Measurements from ENCODE around the gene EFR3B. TPM values are rescaled to one million over a fixed set of nuclear protein-coding genes. Genes with fewer than 3 reads are reported as not detected.

The EFR3B gene
- total RNA-seq, 1 experiment from 2014 or later, result 8.9 TPM

GRCh38 chr2:25105336-25106085 lies 63.6 kb downstream of the EFR3B start:
- TF ChIP-seq SMAD4 (CRISPR knock-in tag; IDR thresholded peaks at IDR 0.05), result no peak
- TF ChIP-seq, protein P1, sequence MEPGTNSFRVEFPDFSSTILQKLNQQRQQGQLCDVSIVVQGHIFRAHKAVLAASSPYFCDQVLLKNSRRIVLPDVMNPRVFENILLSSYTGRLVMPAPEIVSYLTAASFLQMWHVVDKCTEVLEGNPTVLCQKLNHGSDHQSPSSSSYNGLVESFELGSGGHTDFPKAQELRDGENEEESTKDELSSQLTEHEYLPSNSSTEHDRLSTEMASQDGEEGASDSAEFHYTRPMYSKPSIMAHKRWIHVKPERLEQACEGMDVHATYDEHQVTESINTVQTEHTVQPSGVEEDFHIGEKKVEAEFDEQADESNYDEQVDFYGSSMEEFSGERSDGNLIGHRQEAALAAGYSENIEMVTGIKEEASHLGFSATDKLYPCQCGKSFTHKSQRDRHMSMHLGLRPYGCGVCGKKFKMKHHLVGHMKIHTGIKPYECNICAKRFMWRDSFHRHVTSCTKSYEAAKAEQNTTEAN (CRISPR knock-in tag; IDR thresholded peaks at IDR 0.05), result no peak
- no peak for TF ChIP-seq ZNF138 (CRISPR knock-in tag; conservative IDR thresholded peaks at IDR 0.05)
- TF ChIP-seq FOXK1 (CRISPR knock-in tag; IDR thresholded peaks at IDR 0.05), result no peak
- Mint-ChIP-seq H3K4me1 (peaks cover 14% of the 10 kb centered on the region), H3K27ac (no peak overlapping the region), H3K27me3 (ENCODE audit: low read depth) (no peaks in the 10 kb centered on the region), H3K9me3 (no peaks in the 10 kb centered on the region), H3K4me3 (no peak overlapping the region), H3K36me3 (no peaks in the 10 kb centered on the region)
- ATAC-seq (no peak), DNase-seq (ENCODE audit: low spot score) (no peak)
- CTCF ChIA-PET, result interaction anchor here (0.5 to 3.0 kb wide), 3 partner anchors 24 to 130 kb away, joined by 4 to 10 read pairs (median 4); no protein-coding TSS in a partner anchor
- POLR2A ChIA-PET, result interaction anchor here (0.6 kb wide), 1 partner anchor 14 kb away, joined by 3 read pairs; no protein-coding TSS in a partner anchor

- POLR2A ChIA-PET, result no interaction called here
- CTCF ChIA-PET, result no interaction called here
- no peaks in the 10 kb centered on the region for H3K27me3 Mint-ChIP-seq (ENCODE audit: low read depth)
- H3K36me3 Mint-ChIP-seq, result no peaks in the 10 kb centered on the region
- peaks cover 17% of the 10 kb centered on the region for H3K4me1 Mint-ChIP-seq
- no peak overlapping the region for H3K27ac Mint-ChIP-seq
- ATAC-seq (no peak), DNase-seq (ENCODE audit: low spot score) (no peak)
- H3K4me3 Mint-ChIP-seq, result no peak overlapping the region
- H3K9me3 Mint-ChIP-seq, result no peaks in the 10 kb centered on the region
- TF ChIP-seq, protein P2, sequence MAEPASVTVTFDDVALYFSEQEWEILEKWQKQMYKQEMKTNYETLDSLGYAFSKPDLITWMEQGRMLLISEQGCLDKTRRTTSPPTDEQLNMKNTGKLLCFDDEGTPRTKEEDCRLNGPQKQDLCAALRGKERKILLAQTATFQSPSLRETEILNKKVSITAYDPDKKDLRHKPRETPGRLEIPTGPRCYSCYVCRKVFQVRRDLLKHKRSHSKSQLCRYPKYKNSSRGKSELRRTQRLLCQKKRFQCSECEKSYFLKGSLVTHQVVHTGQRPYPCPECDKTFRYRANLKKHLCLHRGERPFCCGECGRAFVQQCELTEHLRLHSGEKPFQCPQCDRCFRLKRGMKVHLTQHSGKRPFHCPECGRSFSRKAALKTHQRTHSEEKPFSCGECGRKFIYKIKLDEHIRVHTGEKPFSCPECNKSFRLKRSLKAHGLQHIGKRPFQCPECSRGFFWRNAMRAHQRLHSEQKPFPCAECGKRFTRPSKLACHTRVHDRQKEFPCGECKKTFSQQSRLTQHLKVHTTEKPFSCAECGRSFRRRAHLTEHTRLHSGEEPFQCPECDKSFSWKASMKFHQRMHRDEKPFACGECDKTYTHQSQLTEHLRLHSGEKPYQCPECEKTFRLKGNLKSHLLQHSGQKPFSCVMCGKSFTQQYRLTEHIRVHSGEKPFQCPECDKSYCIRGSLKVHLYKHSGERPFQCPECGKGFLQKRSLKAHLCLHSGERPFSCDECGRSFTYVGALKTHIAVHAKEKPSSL (CRISPR knock-in tag; conservative IDR thresholded peaks at IDR 0.05), result no peak
- TF ChIP-seq, protein P3, sequence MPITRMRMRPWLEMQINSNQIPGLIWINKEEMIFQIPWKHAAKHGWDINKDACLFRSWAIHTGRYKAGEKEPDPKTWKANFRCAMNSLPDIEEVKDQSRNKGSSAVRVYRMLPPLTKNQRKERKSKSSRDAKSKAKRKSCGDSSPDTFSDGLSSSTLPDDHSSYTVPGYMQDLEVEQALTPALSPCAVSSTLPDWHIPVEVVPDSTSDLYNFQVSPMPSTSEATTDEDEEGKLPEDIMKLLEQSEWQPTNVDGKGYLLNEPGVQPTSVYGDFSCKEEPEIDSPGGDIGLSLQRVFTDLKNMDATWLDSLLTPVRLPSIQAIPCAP (CRISPR knock-in tag; IDR thresholded peaks at IDR 0.05), result no peak
- TF ChIP-seq PRRX2 (CRISPR knock-in tag; IDR thresholded peaks at IDR 0.05) (no peak), ZNF232 (CRISPR knock-in tag; IDR thresholded peaks at IDR 0.05) (no peak), MYBL2 (CRISPR knock-in tag; IDR thresholded peaks at IDR 0.05) (no peak), ZNF138 (CRISPR knock-in tag; conservative IDR thresholded peaks at IDR 0.05) (no peak), EMX1 (CRISPR knock-in tag; IDR thresholded peaks at IDR 0.05) (no peak), ARID4B (CRISPR knock-in tag; IDR thresholded peaks at IDR 0.05; ENCODE audit: borderline replicate concordance) (no peak), ELF4 (CRISPR knock-in tag; IDR thresholded peaks at IDR 0.05; ENCODE audit: low read depth) (no peak), FOXP1 (CRISPR knock-in tag; IDR thresholded peaks at IDR 0.05; ENCODE audit: borderline replicate concordance) (no peak), GTF2I (CRISPR knock-in tag; conservative IDR thresholded peaks at IDR 0.05) (no peak), SMAD4 (CRISPR knock-in tag; IDR thresholded peaks at IDR 0.05) (no peak), PRDM15 (CRISPR knock-in tag; IDR thresholded peaks at IDR 0.05) (no peak), ETV6 (CRISPR knock-in tag; IDR thresholded peaks at IDR 0.05) (no peak), MXD4 (CRISPR knock-in tag; IDR thresholded peaks at IDR 0.05; ENCODE audit: borderline replicate concordance) (no peak), ZNF671 (CRISPR knock-in tag; IDR thresholded peaks at IDR 0.05) (no peak)
- TF ChIP-seq, protein P4, sequence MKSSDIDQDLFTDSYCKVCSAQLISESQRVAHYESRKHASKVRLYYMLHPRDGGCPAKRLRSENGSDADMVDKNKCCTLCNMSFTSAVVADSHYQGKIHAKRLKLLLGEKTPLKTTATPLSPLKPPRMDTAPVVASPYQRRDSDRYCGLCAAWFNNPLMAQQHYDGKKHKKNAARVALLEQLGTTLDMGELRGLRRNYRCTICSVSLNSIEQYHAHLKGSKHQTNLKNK (CRISPR knock-in tag; IDR thresholded peaks at IDR 0.05), result no peak
Observed at GRCh38 chr2:25109822-25110221, 67.9 kb downstream of the EFR3B start.

All from WTC11 (cell line).